GM12873 (cell line): ENCODE data around the gene PTER.

ENCODE experiments used
- TF ChIP-seq, protein P1 (sequence below): IDR thresholded peaks from 2 replicates; pipeline ENCODE4 v1.5.1; 2012; ENCODE audit warnings: low read depth, mild to moderate bottlenecking, moderate library complexity, low read length, control low read depth; ENCODE audit not compliant: insufficient read depth; ENCODE audit errors: missing control alignments

Gene PTER

DNA sequence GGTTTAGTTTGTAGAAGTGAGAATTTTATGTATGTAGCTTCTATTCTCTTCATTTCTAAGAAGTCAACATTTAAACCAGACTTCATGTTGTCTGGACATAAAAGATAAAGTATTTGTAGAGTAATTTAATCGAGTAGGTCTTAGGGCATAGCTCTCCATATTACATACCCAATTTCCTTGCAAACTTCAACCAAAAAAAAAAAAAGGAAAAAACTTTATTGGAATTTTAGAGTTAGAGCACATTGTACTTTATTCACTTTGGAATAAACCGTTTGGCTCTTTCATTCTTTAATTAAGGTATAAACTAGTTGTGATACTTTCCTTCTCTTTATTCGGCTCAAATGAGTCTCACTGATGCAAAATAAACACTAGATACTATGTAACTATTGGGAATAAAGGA is 36.0 kb downstream of the PTER start:
- TF ChIP-seq, protein P1, sequence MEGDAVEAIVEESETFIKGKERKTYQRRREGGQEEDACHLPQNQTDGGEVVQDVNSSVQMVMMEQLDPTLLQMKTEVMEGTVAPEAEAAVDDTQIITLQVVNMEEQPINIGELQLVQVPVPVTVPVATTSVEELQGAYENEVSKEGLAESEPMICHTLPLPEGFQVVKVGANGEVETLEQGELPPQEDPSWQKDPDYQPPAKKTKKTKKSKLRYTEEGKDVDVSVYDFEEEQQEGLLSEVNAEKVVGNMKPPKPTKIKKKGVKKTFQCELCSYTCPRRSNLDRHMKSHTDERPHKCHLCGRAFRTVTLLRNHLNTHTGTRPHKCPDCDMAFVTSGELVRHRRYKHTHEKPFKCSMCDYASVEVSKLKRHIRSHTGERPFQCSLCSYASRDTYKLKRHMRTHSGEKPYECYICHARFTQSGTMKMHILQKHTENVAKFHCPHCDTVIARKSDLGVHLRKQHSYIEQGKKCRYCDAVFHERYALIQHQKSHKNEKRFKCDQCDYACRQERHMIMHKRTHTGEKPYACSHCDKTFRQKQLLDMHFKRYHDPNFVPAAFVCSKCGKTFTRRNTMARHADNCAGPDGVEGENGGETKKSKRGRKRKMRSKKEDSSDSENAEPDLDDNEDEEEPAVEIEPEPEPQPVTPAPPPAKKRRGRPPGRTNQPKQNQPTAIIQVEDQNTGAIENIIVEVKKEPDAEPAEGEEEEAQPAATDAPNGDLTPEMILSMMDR, result no peak

DNA sequence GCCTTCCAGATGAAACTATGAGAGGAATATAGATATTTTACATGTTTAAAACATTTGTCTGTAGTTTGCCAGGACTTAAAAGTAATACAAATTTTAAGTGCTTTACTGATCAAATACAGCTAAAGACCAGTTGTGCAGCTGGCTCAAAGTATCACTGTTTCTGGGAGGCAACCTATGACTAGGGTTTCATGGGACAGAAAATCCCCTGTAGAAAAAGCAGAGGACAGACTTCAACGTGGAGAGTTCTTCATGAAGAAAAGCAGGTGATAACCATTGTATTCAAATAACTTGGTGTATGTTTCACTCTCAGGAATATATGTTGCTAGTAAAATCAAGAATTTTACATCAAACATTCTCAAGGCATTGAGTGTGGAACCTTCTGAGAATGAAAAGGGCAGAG is 40.9 kb downstream of the PTER start:
- TF ChIP-seq, protein P1, result no peak

- TF ChIP-seq, protein P1, result no peak
Measured at GRCh38 chr10:16478801-16479200, 42.0 kb downstream of the PTER start.

DNA sequence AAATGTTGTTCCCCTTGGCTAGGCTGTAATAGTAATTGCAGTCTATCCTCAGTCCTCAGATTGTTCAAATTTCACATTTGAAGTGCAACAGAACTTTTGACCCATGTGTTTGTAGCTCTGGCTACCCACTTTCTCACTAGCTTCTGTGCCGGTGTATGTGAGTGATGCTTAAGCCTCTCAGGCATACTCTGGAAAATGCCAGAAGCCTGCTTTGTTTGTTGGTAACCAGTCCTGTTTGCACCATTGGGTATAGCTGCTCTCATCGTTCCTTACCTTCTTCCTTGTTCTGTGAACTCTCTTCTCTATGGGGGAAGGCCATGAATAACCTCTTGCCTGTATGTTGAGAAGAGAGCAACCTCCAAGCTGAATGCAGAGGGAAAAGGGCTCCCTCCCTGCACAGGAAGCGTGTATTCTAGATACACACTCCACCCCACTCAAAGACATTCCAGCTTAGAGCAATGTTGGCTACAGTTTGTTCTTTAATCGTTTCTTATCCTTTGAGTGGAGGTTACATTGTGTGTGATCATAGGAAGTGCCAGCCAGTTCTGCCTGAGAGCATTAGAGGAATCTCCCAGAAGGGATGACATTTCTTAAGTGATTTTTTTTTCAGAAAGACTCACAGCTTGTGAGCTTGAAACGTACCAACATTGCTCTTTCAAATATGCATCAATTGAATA is 44.4 kb downstream of the PTER start:
- TF ChIP-seq, protein P1, result no peak

GRCh38 chr10:16483241-16483917 is 46.6 kb downstream of the PTER start:
- TF ChIP-seq, protein P1, result no peak

DNA sequence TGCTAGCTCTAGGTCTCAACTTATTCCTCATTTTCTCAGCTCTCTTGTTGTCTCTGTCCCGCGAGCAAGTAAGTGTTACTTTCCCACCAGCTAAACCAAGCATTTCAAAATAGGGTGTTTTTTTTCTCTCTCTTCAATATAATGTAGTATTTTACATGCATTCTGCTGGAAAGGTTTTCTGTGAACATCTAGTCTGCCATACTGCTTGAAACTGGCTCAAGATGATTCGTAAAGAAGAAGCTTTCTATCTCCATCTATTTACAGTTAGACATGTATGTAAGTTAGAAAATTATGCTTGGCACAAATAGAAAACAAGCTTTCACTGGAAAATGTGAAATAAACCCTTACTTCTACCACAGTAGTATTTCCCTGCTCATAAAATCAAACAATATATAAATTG is 53.7 kb downstream of the PTER start:
- TF ChIP-seq, protein P1, result no peak

- TF ChIP-seq, protein P1, result no peak
Measured at GRCh38 chr10:16491933-16492332, 55.1 kb downstream of the PTER start.
